HEK293 (cell line): Measurements from ENCODE around the gene PDE4B.

Source experiments
- EGR2 ChIP-seq: fragments of 450-650 bp; formaldehyde crosslinking; IDR thresholded peaks from 2 replicates; pipeline ENCODE4 v1.5.1; 2016; ENCODE audit warnings: low read depth, missing biosample characterization, missing genetic modification characterization
- HOXA7 ChIP-seq: sonication (generic); formaldehyde crosslinking; IDR thresholded peaks from 2 replicates; pipeline ENCODE4 v1.8.1; 2022; ENCODE audit warnings: missing genetic modification reagents, borderline replicate concordance
- KLF10 ChIP-seq: fragments of 450-650 bp; IDR thresholded peaks from 2 replicates; pipeline ENCODE4 v1.5.1; 2018; ENCODE audit warnings: missing biosample characterization, mild to moderate bottlenecking, missing genetic modification characterization
- OVOL3 ChIP-seq: fragments of 450-650 bp; formaldehyde crosslinking; IDR thresholded peaks from 2 replicates; pipeline ENCODE4 v1.5.1; 2016; ENCODE audit warnings: missing biosample characterization, missing genetic modification characterization
- SP2 ChIP-seq: fragments of 450-650 bp; formaldehyde crosslinking; IDR thresholded peaks from 2 replicates; pipeline ENCODE4 v1.5.1; 2016; ENCODE audit warnings: missing biosample characterization, missing genetic modification characterization
- ZFP3 ChIP-seq: fragments of 450-650 bp; formaldehyde crosslinking; IDR thresholded peaks from 2 replicates; pipeline ENCODE4 v1.5.1; 2016; ENCODE audit warnings: low read depth, missing biosample characterization, missing genetic modification characterization
- ZNF121 ChIP-seq: fragments of 450-650 bp; formaldehyde crosslinking; IDR thresholded peaks from 2 replicates; pipeline ENCODE4 v1.5.1; 2016; ENCODE audit warnings: missing biosample characterization, missing genetic modification characterization
- ZNF157 ChIP-seq: fragments of 450-650 bp; formaldehyde crosslinking; IDR thresholded peaks from 2 replicates; pipeline ENCODE4 v1.5.1; 2016; ENCODE audit warnings: missing biosample characterization, missing genetic modification characterization
- ZNF23 ChIP-seq: fragments of 450-650 bp; formaldehyde crosslinking; IDR thresholded peaks from 2 replicates; pipeline ENCODE4 v1.5.1; 2016; ENCODE audit warnings: missing biosample characterization, missing genetic modification characterization, borderline replicate concordance
- ZNF311 ChIP-seq: fragments of 450-650 bp; formaldehyde crosslinking; IDR thresholded peaks from 2 replicates; pipeline ENCODE4 v1.5.1; 2017; ENCODE audit warnings: missing biosample characterization, missing genetic modification characterization, borderline replicate concordance
- ZNF366 ChIP-seq: fragments of 450-650 bp; formaldehyde crosslinking; conservative IDR thresholded peaks from 2 replicates; pipeline ENCODE4 v1.5.1; 2016; ENCODE audit warnings: missing biosample characterization, missing genetic modification characterization
- ZNF394 ChIP-seq: fragments of 450-650 bp; formaldehyde crosslinking; IDR thresholded peaks from 2 replicates; pipeline ENCODE4 v1.5.1; 2016; ENCODE audit warnings: missing biosample characterization, missing genetic modification characterization, mild to moderate bottlenecking, moderate library complexity, borderline replicate concordance
- ZNF510 ChIP-seq: fragments of 450-650 bp; formaldehyde crosslinking; IDR thresholded peaks from 2 replicates; pipeline ENCODE4 v1.5.1; 2018; ENCODE audit warnings: mild to moderate bottlenecking, missing genetic modification characterization, missing biosample characterization; ENCODE audit not compliant: insufficient replicate concordance
- ZNF624 ChIP-seq: fragments of 450-650 bp; formaldehyde crosslinking; IDR thresholded peaks from 2 replicates; pipeline ENCODE4 v1.5.1; 2017; ENCODE audit warnings: missing biosample characterization, missing genetic modification characterization
- ZNF654 ChIP-seq: fragments of 450-650 bp; formaldehyde crosslinking; IDR thresholded peaks from 2 replicates; pipeline ENCODE4 v1.5.1; 2016; ENCODE audit warnings: low read depth, missing biosample characterization, missing genetic modification characterization
- ZNF658 ChIP-seq: fragments of 450-650 bp; formaldehyde crosslinking; IDR thresholded peaks from 2 replicates; pipeline ENCODE4; 2016; ENCODE audit warnings: missing biosample characterization, missing genetic modification characterization
- ZNF785 ChIP-seq: fragments of 450-650 bp; formaldehyde crosslinking; IDR thresholded peaks from 2 replicates; pipeline ENCODE4 v1.5.1; 2016; ENCODE audit warnings: missing biosample characterization, missing genetic modification characterization
- TF ChIP-seq, protein P1 (sequence below): fragments of 450-650 bp; formaldehyde crosslinking; IDR thresholded peaks from 2 replicates; pipeline ENCODE4 v1.5.1; 2016; ENCODE audit warnings: missing biosample characterization, missing genetic modification characterization
- TF ChIP-seq, protein P2 (sequence below): fragments of 450-650 bp; IDR thresholded peaks from 2 replicates; pipeline ENCODE4 v1.5.1; 2018; ENCODE audit warnings: missing biosample characterization, missing genetic modification characterization
- TF ChIP-seq, protein P3 (sequence below): fragments of 450-650 bp; formaldehyde crosslinking; IDR thresholded peaks from 2 replicates; pipeline ENCODE4 v1.5.1; 2017; ENCODE audit warnings: missing biosample characterization, missing genetic modification characterization
- TF ChIP-seq, protein P4 (sequence below): fragments of 450-650 bp; formaldehyde crosslinking; IDR thresholded peaks from 2 replicates; pipeline ENCODE4 v1.5.0; 2017; ENCODE audit warnings: missing biosample characterization, missing genetic modification characterization, borderline replicate concordance
- TF ChIP-seq, protein P5 (sequence below): fragments of 450-650 bp; formaldehyde crosslinking; IDR thresholded peaks from 2 replicates; pipeline ENCODE4 v1.5.1; 2017; ENCODE audit warnings: missing biosample characterization, missing genetic modification characterization
- TF ChIP-seq, protein P6 (sequence below): fragments of 450-650 bp; formaldehyde crosslinking; IDR thresholded peaks from 2 replicates; pipeline ENCODE4 v1.5.1; 2016; ENCODE audit warnings: missing biosample characterization, missing genetic modification characterization, low read depth
- TF ChIP-seq, protein P7 (sequence below): fragments of 450-650 bp; formaldehyde crosslinking; IDR thresholded peaks from 2 replicates; pipeline ENCODE4 v1.5.1; 2017; ENCODE audit warnings: missing biosample characterization, missing genetic modification characterization

Gene PDE4B

DNA sequence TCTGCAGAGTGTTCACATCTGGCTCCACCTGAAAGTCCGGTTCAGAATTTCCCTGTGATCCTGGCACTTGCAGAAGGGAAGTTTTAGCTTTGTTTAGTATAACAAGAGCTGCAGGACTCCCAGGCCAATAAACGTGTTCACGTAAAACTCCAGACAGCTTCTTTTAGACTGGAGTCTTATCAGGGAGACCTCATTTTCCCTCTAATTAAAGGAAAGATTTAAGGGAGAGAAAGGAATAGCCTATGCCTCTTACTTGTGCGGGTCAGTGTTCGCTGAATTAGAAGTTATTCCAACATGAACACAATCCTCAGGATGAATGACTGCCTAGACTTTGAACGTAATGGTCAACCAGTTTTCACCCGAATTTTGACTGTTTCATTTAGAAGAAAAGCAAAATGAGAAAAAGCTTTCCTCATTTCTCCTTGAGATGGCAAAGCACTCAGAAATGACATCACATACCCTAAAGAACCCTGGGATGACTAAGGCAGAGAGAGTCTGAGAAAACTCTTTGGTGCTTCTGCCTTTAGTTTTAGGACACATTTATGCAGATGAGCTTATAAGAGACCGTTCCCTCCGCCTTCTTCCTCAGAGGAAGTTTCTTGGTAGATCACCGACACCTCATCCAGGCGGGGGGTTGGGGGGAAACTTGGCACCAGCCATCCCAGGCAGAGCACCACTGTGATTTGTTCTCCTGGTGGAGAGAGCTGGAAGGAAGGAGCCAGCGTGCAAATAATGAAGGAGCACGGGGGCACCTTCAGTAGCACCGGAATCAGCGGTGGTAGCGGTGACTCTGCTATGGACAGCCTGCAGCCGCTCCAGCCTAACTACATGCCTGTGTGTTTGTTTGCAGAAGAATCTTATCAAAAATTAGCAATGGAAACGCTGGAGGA lies 539.2 kb downstream of the PDE4B start (continued):
- TF ChIP-seq, protein P1, sequence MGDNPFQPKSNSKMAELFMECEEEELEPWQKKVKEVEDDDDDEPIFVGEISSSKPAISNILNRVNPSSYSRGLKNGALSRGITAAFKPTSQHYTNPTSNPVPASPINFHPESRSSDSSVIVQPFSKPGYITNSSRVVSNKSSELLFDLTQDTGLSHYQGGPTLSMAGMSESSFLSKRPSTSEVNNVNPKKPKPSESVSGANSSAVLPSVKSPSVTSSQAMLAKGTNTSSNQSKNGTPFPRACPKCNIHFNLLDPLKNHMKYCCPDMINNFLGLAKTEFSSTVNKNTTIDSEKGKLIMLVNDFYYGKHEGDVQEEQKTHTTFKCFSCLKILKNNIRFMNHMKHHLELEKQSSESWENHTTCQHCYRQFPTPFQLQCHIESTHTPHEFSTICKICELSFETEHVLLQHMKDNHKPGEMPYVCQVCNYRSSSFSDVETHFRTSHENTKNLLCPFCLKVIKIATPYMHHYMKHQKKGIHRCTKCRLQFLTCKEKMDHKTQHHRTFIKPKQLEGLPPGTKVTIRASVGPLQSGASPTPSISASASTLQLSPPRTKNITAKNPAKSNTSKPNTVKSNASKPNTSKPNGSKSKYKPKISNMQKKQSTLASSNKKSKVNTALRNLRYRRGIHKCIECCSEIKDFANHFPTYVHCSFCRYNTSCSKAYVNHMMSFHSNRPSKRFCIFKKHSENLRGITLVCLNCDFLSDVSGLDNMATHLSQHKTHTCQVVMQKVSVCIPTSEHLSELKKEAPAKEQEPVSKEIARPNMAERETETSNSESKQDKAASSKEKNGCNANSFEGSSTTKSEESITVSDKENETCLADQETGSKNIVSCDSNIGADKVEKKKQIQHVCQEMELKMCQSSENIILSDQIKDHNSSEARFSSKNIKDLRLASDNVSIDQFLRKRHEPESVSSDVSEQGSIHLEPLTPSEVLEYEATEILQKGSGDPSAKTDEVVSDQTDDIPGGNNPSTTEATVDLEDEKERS (tag by site-specific recombination): no peak
- TF ChIP-seq, protein P2, sequence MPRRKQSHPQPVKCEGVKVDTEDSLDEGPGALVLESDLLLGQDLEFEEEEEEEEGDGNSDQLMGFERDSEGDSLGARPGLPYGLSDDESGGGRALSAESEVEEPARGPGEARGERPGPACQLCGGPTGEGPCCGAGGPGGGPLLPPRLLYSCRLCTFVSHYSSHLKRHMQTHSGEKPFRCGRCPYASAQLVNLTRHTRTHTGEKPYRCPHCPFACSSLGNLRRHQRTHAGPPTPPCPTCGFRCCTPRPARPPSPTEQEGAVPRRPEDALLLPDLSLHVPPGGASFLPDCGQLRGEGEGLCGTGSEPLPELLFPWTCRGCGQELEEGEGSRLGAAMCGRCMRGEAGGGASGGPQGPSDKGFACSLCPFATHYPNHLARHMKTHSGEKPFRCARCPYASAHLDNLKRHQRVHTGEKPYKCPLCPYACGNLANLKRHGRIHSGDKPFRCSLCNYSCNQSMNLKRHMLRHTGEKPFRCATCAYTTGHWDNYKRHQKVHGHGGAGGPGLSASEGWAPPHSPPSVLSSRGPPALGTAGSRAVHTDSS: no peak
- TF ChIP-seq ZNF157 (tag by site-specific recombination) (no peak), EGR2 (tag by site-specific recombination) (no peak), ZNF311 (no peak), ZNF394 (tag by site-specific recombination) (peak; percentile 4; the same call in 1 of the 2 replicates), ZNF624 (tag by site-specific recombination) (no peak), ZNF658 (tag by site-specific recombination) (no peak), ZNF366 (tag by site-specific recombination) (peak; percentile 40; the same call in 1 of the 2 replicates), OVOL3 (tag by site-specific recombination) (0 out of 2 replicates have a peak, but pooled peaks have one; percentile 42), HOXA7 (CRISPR knock-in tag) (no peak), KLF10 (tag by site-specific recombination) (no peak), ZNF654 (no peak), ZFP3 (no peak), SP2 (tag by site-specific recombination) (no peak), ZNF121 (tag by site-specific recombination) (no peak), ZNF785 (tag by site-specific recombination) (no peak), ZNF23 (tag by site-specific recombination) (no peak), ZNF510 (tag by site-specific recombination) (no peak)
- TF ChIP-seq, protein P3, sequence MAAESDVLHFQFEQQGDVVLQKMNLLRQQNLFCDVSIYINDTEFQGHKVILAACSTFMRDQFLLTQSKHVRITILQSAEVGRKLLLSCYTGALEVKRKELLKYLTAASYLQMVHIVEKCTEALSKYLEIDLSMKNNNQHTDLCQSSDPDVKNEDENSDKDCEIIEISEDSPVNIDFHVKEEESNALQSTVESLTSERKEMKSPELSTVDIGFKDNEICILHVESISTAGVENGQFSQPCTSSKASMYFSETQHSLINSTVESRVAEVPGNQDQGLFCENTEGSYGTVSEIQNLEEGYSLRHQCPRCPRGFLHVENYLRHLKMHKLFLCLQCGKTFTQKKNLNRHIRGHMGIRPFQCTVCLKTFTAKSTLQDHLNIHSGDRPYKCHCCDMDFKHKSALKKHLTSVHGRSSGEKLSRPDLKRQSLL: no peak
- TF ChIP-seq, protein P4, sequence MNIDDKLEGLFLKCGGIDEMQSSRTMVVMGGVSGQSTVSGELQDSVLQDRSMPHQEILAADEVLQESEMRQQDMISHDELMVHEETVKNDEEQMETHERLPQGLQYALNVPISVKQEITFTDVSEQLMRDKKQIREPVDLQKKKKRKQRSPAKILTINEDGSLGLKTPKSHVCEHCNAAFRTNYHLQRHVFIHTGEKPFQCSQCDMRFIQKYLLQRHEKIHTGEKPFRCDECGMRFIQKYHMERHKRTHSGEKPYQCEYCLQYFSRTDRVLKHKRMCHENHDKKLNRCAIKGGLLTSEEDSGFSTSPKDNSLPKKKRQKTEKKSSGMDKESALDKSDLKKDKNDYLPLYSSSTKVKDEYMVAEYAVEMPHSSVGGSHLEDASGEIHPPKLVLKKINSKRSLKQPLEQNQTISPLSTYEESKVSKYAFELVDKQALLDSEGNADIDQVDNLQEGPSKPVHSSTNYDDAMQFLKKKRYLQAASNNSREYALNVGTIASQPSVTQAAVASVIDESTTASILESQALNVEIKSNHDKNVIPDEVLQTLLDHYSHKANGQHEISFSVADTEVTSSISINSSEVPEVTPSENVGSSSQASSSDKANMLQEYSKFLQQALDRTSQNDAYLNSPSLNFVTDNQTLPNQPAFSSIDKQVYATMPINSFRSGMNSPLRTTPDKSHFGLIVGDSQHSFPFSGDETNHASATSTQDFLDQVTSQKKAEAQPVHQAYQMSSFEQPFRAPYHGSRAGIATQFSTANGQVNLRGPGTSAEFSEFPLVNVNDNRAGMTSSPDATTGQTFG (tag by site-specific recombination): no peak
- TF ChIP-seq, protein P5, sequence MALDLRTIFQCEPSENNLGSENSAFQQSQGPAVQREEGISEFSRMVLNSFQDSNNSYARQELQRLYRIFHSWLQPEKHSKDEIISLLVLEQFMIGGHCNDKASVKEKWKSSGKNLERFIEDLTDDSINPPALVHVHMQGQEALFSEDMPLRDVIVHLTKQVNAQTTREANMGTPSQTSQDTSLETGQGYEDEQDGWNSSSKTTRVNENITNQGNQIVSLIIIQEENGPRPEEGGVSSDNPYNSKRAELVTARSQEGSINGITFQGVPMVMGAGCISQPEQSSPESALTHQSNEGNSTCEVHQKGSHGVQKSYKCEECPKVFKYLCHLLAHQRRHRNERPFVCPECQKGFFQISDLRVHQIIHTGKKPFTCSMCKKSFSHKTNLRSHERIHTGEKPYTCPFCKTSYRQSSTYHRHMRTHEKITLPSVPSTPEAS (tag by site-specific recombination): no peak
- TF ChIP-seq, protein P6, sequence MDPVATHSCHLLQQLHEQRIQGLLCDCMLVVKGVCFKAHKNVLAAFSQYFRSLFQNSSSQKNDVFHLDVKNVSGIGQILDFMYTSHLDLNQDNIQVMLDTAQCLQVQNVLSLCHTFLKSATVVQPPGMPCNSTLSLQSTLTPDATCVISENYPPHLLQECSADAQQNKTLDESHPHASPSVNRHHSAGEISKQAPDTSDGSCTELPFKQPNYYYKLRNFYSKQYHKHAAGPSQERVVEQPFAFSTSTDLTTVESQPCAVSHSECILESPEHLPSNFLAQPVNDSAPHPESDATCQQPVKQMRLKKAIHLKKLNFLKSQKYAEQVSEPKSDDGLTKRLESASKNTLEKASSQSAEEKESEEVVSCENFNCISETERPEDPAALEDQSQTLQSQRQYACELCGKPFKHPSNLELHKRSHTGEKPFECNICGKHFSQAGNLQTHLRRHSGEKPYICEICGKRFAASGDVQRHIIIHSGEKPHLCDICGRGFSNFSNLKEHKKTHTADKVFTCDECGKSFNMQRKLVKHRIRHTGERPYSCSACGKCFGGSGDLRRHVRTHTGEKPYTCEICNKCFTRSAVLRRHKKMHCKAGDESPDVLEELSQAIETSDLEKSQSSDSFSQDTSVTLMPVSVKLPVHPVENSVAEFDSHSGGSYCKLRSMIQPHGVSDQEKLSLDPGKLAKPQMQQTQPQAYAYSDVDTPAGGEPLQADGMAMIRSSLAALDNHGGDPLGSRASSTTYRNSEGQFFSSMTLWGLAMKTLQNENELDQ: no peak
- TF ChIP-seq, protein P7, sequence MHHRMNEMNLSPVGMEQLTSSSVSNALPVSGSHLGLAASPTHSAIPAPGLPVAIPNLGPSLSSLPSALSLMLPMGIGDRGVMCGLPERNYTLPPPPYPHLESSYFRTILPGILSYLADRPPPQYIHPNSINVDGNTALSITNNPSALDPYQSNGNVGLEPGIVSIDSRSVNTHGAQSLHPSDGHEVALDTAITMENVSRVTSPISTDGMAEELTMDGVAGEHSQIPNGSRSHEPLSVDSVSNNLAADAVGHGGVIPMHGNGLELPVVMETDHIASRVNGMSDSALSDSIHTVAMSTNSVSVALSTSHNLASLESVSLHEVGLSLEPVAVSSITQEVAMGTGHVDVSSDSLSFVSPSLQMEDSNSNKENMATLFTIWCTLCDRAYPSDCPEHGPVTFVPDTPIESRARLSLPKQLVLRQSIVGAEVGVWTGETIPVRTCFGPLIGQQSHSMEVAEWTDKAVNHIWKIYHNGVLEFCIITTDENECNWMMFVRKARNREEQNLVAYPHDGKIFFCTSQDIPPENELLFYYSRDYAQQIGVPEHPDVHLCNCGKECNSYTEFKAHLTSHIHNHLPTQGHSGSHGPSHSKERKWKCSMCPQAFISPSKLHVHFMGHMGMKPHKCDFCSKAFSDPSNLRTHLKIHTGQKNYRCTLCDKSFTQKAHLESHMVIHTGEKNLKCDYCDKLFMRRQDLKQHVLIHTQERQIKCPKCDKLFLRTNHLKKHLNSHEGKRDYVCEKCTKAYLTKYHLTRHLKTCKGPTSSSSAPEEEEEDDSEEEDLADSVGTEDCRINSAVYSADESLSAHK: peak; percentile 70
